GM18502 (cell line): ENCODE measurements around the gene RNF141.

Experiments used
- ATAC-seq: cut with Tn5 transposase; IDR thresholded peaks from one replicate; pipeline ENCODE4 v1.9.1; 2021; ENCODE audit warnings: mild to moderate bottlenecking; ENCODE audit not compliant: unreplicated experiment, poor library complexity

RNF141 gene

DNA sequence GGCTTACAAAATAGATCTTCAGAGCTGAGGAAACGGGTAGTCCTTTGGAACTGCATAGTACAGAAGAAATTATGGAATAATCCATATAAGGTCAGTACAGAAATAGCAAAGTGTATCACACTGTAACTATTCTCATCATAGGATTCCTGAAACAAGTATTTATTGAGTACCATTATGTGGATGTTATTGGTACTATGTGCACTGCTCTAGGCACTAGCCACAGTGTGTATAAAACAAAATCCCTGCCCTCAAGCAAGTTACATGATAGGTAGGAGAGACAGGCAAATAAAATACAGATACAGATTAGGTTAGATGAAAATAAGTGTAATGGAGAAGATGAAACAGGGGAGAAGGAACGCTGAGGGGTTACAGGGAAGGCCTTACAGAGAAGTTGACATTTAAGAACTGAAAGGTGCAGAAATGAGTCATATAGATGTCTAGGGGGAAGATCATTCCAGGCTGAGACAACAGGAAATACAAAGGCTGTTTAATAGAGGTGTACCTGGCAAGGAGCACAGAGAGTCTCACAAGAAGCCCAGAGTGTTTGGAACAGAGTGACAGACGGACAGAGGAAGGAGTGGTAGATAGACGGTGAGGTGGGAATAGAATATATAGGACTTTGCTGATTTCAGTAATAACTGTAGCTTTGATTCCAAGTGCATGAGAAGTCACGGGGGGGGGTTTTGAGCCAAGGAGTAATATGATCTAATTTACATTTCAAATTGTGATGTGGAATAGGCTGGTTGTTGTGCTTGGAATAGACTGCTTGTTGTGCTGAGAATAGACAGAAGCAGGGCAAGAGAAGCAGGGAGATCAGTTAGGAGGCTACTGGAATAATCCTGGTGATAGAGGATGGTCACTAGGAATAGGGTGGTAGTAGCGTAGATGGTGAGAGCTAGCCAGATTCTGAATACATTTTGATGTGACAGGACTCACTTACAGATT, 13.7 kb downstream of the RNF141 start:
- ATAC-seq, result peak; percentile 73

- no peak for ATAC-seq
These were observed 16.5 kb downstream of the RNF141 start for GRCh38 chr11:10524471-10524870.

DNA sequence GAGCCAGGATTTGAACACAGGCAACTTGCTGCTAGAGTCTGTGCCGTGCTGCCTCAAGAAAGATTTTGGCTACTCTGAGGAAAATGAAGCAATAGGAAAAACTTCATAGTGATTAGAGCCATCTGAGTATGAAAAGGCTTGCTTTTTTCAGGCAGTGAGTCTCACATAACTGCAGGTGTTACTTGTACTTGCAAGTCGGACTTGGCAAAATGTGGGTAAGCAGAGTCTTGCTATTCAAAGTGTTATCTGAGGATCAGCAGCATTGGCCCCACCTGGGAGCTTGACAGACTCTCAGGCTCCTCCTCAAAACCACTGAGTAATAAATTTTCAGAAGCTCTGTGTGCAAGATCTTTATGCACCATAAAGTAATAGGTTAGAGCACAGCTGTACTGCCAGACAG, 18.1 kb downstream of the RNF141 start:
- ATAC-seq, result no peak

DNA sequence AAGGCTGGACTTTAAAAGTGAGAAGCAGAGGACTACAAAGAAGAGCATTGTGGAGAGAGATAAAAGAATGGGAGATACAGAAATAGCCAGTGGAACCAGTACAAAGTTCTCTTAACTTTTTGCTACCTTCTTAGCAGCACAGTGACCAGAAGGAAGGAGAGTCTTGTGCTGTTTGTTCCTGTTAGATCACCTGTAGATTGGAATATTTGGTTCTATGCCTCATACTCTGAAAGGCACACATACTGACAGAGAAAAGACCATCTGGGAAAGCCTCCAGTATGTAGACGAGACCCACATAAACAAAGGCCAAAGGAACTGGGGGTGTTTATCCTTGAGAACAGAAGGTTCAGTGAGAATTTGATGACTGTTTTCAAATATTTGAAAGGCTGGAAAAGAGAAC, 18.7 kb downstream of the RNF141 start:
- ATAC-seq, result no peak

DNA sequence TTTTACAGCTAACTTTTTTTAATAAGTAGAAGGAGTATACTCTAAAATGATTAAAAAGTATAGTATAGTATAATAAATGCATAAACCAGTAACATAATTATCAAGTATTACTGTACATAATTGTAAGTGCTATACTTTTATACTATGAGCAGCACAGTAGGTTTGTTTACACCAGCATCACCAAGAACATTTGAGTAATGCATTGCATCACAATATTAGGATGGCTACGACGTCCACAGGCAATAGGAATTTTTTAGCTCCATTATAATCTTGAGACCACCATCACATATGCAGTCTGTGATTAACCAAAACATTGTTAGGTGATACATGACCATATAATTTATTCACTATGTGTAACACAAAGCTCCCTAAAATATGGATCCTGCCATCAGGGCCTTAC, 20.4 kb downstream of the RNF141 start:
- ATAC-seq, result no peak

- ATAC-seq, result no peak
These were observed 21.4 kb downstream of the RNF141 start for GRCh38 chr11:10519630-10520029.

GRCh38 chr11:10518891-10519290, 22.1 kb downstream of the RNF141 start:
- ATAC-seq, result no peak

DNA sequence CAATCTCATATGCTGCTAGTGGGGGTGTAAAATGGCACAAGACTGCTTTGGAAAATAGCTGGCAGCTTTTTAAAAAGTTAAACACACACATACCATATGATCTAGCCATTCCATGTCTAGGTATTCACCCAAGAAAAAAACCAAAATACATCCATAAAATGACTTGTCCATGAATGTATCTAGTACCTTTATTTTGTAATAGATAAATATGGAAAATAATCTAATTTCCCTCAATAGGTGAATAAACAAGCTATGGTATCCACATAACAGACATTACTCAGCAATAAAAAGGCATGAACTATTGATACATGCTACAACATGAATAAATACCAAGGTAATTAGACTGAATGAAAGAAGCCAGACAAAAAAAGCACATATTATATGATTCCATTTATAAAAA, 22.9 kb downstream of the RNF141 start:
- ATAC-seq, result no peak

DNA sequence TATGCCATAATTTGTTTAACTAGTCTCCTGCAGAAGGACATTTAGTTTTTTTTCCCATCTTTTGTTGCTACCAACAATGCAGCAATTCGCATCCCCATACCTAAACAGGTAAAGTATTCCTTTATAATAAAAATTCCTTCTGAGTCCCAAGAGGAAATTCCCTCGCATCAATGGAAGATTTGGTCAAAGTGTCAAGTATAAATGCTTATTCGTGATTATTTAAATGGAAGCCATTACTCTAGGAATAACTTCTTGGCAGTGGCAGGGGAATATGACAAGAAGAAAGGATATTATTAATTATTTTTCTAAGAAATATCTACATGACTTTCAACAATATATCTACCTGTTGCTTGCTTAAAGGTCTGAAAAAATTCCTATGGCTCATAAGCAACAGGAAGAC, 25.6 kb downstream of the RNF141 start:
- no peak for ATAC-seq

DNA sequence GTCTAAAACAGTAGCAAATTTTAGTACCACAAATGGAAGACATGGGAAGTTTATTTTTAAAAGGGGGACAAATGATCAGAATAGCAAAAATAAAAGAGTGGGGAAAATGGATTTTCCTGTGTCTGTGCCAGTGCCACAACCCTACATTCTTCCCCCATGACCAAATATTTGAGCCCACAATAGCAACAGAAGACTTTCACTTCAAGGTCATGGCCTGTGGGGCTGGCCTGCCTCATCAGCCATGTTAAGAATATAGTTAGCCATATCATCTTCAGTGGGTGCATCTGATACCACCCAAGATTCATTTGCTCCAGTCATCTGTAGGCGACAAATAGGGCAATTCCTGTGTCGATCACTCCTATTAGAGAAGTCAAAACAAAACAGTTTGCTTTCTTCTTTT, 26.3 kb downstream of the RNF141 start:
- ATAC-seq, result no peak

DNA sequence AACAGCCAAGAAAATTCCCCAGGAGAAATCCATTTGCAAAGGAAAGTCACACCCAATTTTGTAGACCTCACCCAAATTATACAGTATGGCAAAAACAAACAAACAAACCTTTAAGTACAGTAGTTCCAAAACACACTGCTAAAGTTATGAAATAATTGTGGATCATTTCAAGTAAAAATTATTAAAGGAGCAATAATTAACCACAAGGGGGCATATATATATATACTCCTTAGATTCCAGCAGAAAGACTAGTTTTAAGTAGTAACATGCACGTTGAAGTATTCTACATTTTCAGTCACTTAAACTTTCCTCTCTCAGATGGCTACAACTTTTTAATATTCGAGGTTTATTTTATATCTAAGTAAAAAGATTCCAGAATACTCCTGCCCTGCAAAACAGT, 26.8 kb downstream of the RNF141 start:
- ATAC-seq, result no peak

DNA sequence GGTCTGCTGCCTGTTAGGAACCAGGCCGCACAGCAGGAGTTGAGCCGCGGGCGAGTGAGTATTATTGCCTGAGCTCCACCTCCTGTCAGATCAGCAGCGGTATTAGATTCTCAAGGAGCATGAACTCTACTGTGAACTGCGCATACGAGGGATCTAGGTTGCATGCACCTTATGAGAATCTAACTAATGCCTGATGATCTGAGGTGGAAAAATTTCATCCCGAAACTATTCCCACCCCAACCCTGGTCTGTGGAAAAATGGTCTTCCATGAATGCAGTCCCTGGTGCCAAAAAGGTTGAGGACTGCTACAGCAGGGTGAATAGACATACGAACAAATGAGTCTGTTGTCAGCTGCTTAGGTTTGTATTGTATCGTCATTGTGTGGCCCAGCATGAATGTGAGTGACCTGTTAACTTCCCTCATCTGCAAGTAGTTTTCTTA, 29.8 kb downstream of the RNF141 start:
- ATAC-seq, result no peak

GRCh38 chr11:10506008-10506370, 35.0 kb downstream of the RNF141 start:
- ATAC-seq, result no peak

DNA sequence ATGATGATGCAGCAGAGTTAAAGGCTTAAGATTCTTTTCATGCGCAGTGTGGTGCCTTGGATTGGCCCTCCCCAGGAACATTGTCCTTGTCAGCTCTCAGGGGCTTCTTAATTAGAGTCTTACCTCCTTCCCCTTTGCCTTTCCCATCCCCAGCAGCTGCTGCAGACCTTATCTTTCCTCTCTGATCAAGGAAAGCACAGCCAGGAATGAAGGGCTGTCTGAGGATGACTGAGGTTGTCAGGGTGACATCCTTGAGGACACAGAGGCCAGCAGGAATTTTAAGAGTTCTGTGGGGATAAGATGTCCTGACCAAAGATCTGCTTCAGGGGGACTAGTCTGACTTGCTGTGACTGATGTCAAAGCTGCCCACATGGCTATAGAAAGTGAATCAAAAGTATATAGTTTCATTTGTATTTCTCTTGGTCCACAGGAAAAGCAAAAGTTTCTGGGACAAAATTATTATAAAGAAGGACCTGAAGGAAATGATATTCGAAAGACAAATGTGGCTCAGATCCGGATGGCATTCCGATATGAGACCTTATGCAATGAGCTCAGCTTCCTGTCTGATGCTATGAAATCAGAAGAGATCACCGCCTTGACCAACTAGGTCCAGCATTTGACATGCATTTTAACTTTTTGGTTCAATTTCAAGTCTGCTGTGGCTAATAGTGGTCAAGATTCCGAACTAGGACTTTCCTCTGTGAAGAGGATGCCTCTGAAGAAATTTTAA, 35.5 kb downstream of the RNF141 start:
- no peak for ATAC-seq

GRCh38 chr11:10504490-10504889, 36.5 kb downstream of the RNF141 start:
- ATAC-seq, result no peak

DNA sequence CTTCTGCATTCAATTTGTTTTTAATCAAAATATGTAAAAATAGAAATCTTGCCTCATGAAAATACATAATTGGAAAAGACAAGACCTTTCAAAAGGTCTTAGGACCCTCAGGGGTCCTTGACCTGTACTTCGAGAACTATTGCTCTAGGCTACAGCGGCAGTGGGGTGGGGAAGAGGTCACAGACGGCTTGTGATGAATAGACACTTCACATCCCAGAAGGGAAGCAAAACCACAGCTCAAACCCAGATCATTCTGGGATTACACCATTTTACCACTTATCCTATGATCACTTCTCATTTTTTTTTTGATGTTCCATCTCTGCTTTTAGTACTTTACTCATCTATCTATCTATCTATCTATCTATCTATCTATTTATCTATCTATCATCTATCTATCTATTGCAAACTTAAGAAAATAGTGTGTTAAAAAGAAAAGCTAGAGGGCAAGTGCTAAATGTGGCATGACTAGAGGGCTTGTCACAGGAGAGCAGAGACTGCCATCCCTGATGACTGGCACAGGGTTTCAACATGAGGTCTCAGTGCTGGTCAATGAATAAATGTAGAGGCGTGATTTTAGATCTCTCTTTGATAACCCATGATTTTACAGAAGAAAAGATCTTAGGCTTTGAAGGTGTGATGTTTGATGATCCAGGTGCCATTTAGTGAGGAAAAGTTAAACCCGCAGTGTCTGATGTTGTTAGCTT, 37.1 kb downstream of the RNF141 start:
- no peak for ATAC-seq

GRCh38 chr11:10503221-10503620, 37.8 kb downstream of the RNF141 start:
- no peak for ATAC-seq

GRCh38 chr11:10502770-10503169, 38.2 kb downstream of the RNF141 start:
- no peak for ATAC-seq

DNA sequence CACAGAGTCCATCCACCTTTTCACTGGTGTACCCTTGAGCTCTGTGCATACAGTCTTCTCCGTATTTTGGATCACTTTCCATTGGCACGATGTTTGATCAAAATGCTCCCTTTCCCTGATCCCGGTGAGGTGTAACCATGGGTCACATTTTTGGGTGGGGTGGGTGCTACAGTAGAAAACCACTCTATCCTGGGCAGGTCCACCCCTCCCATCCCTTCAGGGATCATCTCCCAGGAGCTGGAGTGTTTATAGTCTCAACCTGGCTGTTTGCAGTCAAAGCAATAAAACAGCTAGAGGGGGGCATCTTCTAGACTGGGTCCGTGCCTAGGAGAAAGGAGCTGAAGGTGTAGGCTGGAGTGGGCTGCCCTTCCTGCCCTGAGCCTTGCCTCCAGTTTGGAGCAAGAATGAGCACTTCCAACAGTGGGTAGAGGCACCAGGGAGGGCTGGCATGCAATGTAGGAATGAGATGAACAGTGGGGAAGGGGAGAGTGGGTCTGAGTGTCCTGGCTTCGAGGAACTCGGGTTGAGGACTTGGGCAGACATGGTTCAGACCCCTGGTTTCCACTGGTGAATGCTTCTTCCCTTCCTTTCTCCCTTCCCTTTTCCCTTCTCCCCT, 38.8 kb downstream of the RNF141 start:
- no peak for ATAC-seq
